ENCODE measurements around the gene CD58. TPM values are rescaled to one million over a fixed set of nuclear protein-coding genes. Genes with fewer than 3 reads are reported as not detected.
A peak's percentile ranks its signal among the peaks of the same experiment; 100 is the strongest.

CD58 gene
- total and polyA plus RNA-seq, 9 of the 15 experiments (the other 6 are each of a cell fraction or from before 2014, with no cell fraction given), result 18.1 to 113 (median 37.4) TPM

DNA sequence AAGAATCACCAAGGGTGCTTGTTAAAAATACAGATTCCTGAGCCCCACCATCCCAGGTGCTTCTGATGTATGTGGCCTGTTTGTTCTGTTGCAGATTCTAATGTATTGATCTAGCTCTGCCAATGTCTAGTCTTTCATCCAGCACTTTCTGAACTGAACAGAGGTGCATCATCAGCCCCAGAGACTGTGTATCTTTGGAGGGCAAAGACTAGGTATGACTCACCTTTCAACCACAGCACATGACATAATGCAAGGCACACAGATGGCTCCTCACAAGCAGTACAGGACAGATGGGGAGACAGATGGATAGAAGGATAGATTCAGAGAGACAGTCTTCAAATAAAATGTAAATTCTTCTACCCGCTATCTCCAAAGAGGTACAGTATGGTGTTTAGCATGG is 32.3 kb downstream of the CD58 start (continued):
- TF ChIP-seq, protein P1, sequence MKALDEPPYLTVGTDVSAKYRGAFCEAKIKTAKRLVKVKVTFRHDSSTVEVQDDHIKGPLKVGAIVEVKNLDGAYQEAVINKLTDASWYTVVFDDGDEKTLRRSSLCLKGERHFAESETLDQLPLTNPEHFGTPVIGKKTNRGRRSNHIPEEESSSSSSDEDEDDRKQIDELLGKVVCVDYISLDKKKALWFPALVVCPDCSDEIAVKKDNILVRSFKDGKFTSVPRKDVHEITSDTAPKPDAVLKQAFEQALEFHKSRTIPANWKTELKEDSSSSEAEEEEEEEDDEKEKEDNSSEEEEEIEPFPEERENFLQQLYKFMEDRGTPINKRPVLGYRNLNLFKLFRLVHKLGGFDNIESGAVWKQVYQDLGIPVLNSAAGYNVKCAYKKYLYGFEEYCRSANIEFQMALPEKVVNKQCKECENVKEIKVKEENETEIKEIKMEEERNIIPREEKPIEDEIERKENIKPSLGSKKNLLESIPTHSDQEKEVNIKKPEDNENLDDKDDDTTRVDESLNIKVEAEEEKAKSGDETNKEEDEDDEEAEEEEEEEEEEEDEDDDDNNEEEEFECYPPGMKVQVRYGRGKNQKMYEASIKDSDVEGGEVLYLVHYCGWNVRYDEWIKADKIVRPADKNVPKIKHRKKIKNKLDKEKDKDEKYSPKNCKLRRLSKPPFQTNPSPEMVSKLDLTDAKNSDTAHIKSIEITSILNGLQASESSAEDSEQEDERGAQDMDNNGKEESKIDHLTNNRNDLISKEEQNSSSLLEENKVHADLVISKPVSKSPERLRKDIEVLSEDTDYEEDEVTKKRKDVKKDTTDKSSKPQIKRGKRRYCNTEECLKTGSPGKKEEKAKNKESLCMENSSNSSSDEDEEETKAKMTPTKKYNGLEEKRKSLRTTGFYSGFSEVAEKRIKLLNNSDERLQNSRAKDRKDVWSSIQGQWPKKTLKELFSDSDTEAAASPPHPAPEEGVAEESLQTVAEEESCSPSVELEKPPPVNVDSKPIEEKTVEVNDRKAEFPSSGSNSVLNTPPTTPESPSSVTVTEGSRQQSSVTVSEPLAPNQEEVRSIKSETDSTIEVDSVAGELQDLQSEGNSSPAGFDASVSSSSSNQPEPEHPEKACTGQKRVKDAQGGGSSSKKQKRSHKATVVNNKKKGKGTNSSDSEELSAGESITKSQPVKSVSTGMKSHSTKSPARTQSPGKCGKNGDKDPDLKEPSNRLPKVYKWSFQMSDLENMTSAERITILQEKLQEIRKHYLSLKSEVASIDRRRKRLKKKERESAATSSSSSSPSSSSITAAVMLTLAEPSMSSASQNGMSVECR (CRISPR knock-in tag; IDR thresholded peaks at IDR 0.05), result no peak
- TF ChIP-seq BHLHE40 (IDR thresholded peaks at IDR 0.05; ENCODE audit: low read length) (no peak; the same call in 1 of the 2 replicates), SRSF7 (optimal IDR thresholded peaks at IDR 0.05; ENCODE audit: low read depth, low read length) (no peak), ELF1 (tag; IDR thresholded peaks at IDR 0.05) (no peak), ZFP30 (CRISPR knock-in tag; IDR thresholded peaks at IDR 0.05; ENCODE audit: borderline replicate concordance) (no peak), PURB (CRISPR knock-in tag; IDR thresholded peaks at IDR 0.05; ENCODE audit: low read depth) (no peak), CUX1 (CRISPR knock-in tag; IDR thresholded peaks at IDR 0.05) (no peak), ZNF395 (CRISPR knock-in tag; IDR thresholded peaks at IDR 0.05) (no peak), ARID1B (IDR thresholded peaks at IDR 0.05) (peak; percentile 48; the same call in 1 of the 2 replicates), ZNF699 (CRISPR knock-in tag; IDR thresholded peaks at IDR 0.05; ENCODE audit: insufficient replicate concordance) (no peak), EP300 (IDR thresholded peaks at IDR 0.05; ENCODE audit: low read length) (no peak), CEBPZ (IDR thresholded peaks at IDR 0.05; ENCODE audit: borderline replicate concordance, low read depth, low read length) (no peak), ZNF830 (CRISPR knock-in tag; IDR thresholded peaks at IDR 0.05) (no peak)
